HCT116 (cell line): ENCODE data around the gene ACHE. TPM values are rescaled to one million over a fixed set of nuclear protein-coding genes. Genes with fewer than 3 reads are reported as not detected.
"Not testable (repeated sequence)": the region's sequence is repeated elsewhere in the genome, so short reads cannot be mapped to it uniquely, and the experiment has no call there.

Source experiments
- ATAC-seq: fragments of 200-7000 bp; cut with Tn5 transposase; 2 replicates; pipeline ENCODE4 v1.9.1; 2020; ENCODE audit warnings: mild to moderate bottlenecking, moderate library complexity
- BruUV-seq: library from RNA; stranded (reverse); fragments of 400-500 nt; replicated peaks from 2 replicates; lab custom pipeline; 2021; lab: Mats Ljungman, UMichigan
- CTCF ChIA-PET: fragments of 300-600 bp; sonication (Branson Sonifier 250); formaldehyde crosslinking; loops from one replicate; lab custom pipeline; 2021; ENCODE audit warnings: antibody characterized with exemption; lab: Charles Lee
- POLR2A ChIA-PET: fragments of 300-600, 350-600 bp; sonication (Branson Sonifier 250); formaldehyde crosslinking; loops from one replicate; lab custom pipeline; 2021; ENCODE audit warnings: antibody characterized with exemption; lab: Charles Lee
- RAD21 ChIA-PET, 2 experiments: fragments of 300-600 bp; sonication (Branson Sonifier 250); formaldehyde crosslinking; loops; one replicate each; lab custom pipeline; 2023; ENCODE audit warnings: low total read pairs in 2 of 2; ENCODE audit not compliant: uncharacterized antibody in 2 of 2, unreplicated experiment in 2 of 2, low non-redundant PET in 1 of 2; lab: Charles Lee
- DNase-seq: peaks from one replicate; pipeline ENCODE4 v3.0.0-alpha.2; 2010; ENCODE audit warnings: low read depth, low spot score
- H2AFZ ChIP-seq: fragments of 200-600 bp; shearing (Covaris generic), sonication (generic); 2 replicates; pipeline ENCODE4 v1.6.1; 2017; ENCODE audit warnings: low read depth, mixed run types, mixed read lengths, antibody characterized with exemption, low read length; ENCODE audit not compliant: poor library complexity, severe bottlenecking
- H3K27ac ChIP-seq: 2 replicates; pipeline ENCODE4 v1.5.1; 2012; ENCODE audit warnings: low read depth, low read length
- H3K27me3 ChIP-seq: fragments of 200-600 bp; sonication (generic); 2 replicates; pipeline ENCODE4 v1.6.1; 2016; ENCODE audit warnings: mixed run types, low read length, mixed read lengths; ENCODE audit not compliant: insufficient read depth
- H3K36me3 ChIP-seq, 2 experiments: fragments of 200-500 bp in 1 of 2; fragments of 200-600 bp in 1 of 2; sonication (Bioruptor generic) in 1 of 2; sonication (generic) in 1 of 2; 2 replicates each; pipeline versions ENCODE4 v1.5.1 to v1.6.1; 2014 to 2016; ENCODE audit warnings: low read length in 2 of 2, inconsistent platforms in 1 of 2, mixed read lengths in 1 of 2, mixed run types in 1 of 2; ENCODE audit not compliant: insufficient read depth in 2 of 2, control insufficient read depth in 1 of 2
- H3K4me1 ChIP-seq, 2 experiments: fragments of 200-600 bp in 1 of 2; sonication (generic) in 1 of 2; 2 replicates each; pipeline versions ENCODE4 v1.5.1 to v1.6.1; 2012 to 2017; ENCODE audit warnings: low read length in 2 of 2, inconsistent platforms in 1 of 2, mild to moderate bottlenecking in 1 of 2, mixed read lengths in 1 of 2, mixed run types in 1 of 2, moderate library complexity in 1 of 2; ENCODE audit not compliant: insufficient read depth in 2 of 2, control insufficient read depth in 1 of 2
- H3K4me2 ChIP-seq: fragments of 200-600 bp; sonication (generic); 2 replicates; pipeline ENCODE4 v1.6.1; 2017; ENCODE audit warnings: mixed run types, low read length, mixed read lengths
- H3K4me3 ChIP-seq, 2 experiments: fragments of 200-600 bp in 1 of 2; sonication (generic) in 1 of 2; replicated peaks in 1 of 2; 2 replicates each; pipeline ENCODE4 v1.5.1; 2011 to 2016; ENCODE audit warnings: low read length in 2 of 2, control low read depth in 1 of 2, low read depth in 1 of 2, mild to moderate bottlenecking in 1 of 2, mixed read lengths in 1 of 2, mixed run types in 1 of 2
- H3K79me2 ChIP-seq: fragments of 200-600 bp; sonication (generic); 2 replicates; pipeline ENCODE4 v1.6.1; 2017; ENCODE audit warnings: mild to moderate bottlenecking, mixed run types, low read length, moderate library complexity, mixed read lengths; ENCODE audit not compliant: insufficient read depth
- H3K9ac ChIP-seq: fragments of 200-600 bp; sonication (generic); 2 replicates; pipeline ENCODE4 v1.6.1; 2016; ENCODE audit warnings: low read length, mixed read lengths
- H3K9me2 ChIP-seq: fragments of 200-600 bp; sonication (generic), shearing (Covaris generic); 2 replicates; pipeline ENCODE4 v1.6.1; 2017; ENCODE audit warnings: mixed run types, mild to moderate bottlenecking, moderate library complexity; ENCODE audit not compliant: insufficient read depth
- H3K9me3 ChIP-seq, 2 experiments: fragments of 200-500 bp in 1 of 2; fragments of 200-600 bp in 1 of 2; sonication (Bioruptor generic) in 1 of 2; sonication (generic) in 1 of 2; 2 replicates each; pipeline ENCODE4 v1.6.1; 2014 to 2017; ENCODE audit warnings: low read length in 2 of 2, mixed read lengths in 2 of 2, inconsistent platforms in 1 of 2, low read depth in 1 of 2, mild to moderate bottlenecking in 1 of 2, mixed run types in 1 of 2, moderate library complexity in 1 of 2; ENCODE audit not compliant: control insufficient read depth in 1 of 2, insufficient read depth in 1 of 2
- H4K20me1 ChIP-seq: fragments of 200-600 bp; sonication (generic), shearing (Covaris generic); 2 replicates; pipeline ENCODE4 v1.6.1; 2017; ENCODE audit warnings: mixed run types, mild to moderate bottlenecking, moderate library complexity; ENCODE audit not compliant: insufficient read depth
- EZH2phosphoT487 ChIP-seq: fragments of 200-600 bp; IDR thresholded peaks from 2 replicates; pipeline ENCODE4 v1.6.1; 2018; ENCODE audit warnings: antibody characterized with exemption, borderline replicate concordance
- JUND ChIP-seq: IDR thresholded peaks from 2 replicates; pipeline ENCODE4 v1.6.1; 2012
- POLR2A ChIP-seq: IDR thresholded peaks from 2 replicates; pipeline ENCODE4 v1.7.0; 2011; ENCODE audit warnings: borderline replicate concordance; ENCODE audit not compliant: insufficient read depth, insufficient read length; ENCODE audit errors: extremely low read depth
- POLR2AphosphoS5 ChIP-seq: IDR thresholded peaks from 2 replicates; pipeline ENCODE4 v1.6.1; 2011; ENCODE audit warnings: mild to moderate bottlenecking, low read depth, low read length, moderate library complexity
- SIN3A ChIP-seq: IDR thresholded peaks from 2 replicates; pipeline ENCODE4 v1.6.1; 2012; ENCODE audit warnings: low read depth
- SP1 ChIP-seq: IDR thresholded peaks from 2 replicates; pipeline ENCODE4 v1.6.1; 2012; ENCODE audit warnings: low read depth
- SRF ChIP-seq: IDR thresholded peaks from 2 replicates; pipeline ENCODE4 v1.6.1; 2012; ENCODE audit warnings: low read depth
- intact Hi-C: fragments of 100-400 bp; cut with micrococcal nuclease; formaldehyde crosslinking; loops from 2 replicates; pipeline ENCODE4 v1.10.0; 2022
- total RNA-seq: library from RNA; stranded (reverse); gene quantifications from one replicate; pipeline ENCODE4 v1.2.1, GENCODE V29; 2021; ENCODE audit not compliant: unreplicated experiment
- TF ChIP-seq, protein P1 (sequence below): IDR thresholded peaks from 2 replicates; pipeline ENCODE4 v1.6.1; 2012; ENCODE audit warnings: low read depth
- TF ChIP-seq, protein P2 (sequence below): IDR thresholded peaks from 2 replicates; pipeline ENCODE4 v1.6.1; 2011; ENCODE audit warnings: mild to moderate bottlenecking, low read length, moderate library complexity; ENCODE audit not compliant: insufficient replicate concordance; ENCODE audit errors: extremely low read depth
- TF ChIP-seq, protein P3 (sequence below): IDR thresholded peaks from 2 replicates; pipeline ENCODE4 v1.6.1; 2012
- TF ChIP-seq, protein P4 (sequence below): IDR thresholded peaks from 2 replicates; pipeline ENCODE4 v1.6.1; 2012

The ACHE gene
- total RNA-seq, 1 experiment from 2014 or later: 1.8 TPM

DNA sequence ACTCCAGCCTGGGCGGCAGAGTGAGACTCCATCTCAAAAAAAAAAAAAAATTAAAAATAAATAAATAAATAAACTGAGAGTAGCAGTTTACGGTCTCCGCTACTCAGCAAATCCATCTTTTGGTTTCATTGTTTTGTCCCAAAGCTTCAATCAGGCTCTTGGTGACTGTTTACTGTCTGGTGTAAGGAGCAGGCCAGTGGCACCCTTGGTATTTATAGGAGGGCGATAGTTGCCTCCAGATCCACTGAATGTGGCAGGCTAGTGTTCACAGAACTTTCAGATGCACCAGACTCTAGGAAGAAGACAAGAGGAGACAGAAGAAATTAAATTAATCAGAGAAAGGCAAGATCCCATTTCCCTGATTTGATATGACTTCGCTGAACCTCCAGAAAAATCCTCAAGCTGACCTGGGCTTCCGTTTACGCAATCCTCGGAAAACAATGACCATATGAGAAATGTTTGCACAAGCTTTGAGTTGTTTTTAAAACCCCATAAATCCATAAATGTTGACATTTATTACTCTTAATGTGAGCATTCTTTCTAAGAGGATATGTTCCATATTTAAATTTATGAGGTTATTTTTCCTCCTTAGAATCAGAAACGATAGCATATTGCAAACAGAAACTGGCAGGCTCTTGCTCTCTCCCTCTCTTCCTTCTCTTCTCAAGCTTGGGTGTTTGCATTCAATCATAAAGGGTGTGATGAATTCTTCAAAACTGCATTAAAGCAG lies 46.5 kb upstream of the ACHE start:
- Histone ChIP-seq H3K9ac (no peak overlapping the region), H3K9me2 (no peaks in the 10 kb centered on the region), H3K9me3 (peaks cover 0 to 3% of the 10 kb centered on the region in 2 experiments; a peak in 1 of 4 replicates), H3K27me3 (no peaks in the 10 kb centered on the region), H4K20me1 (no peaks in the 10 kb centered on the region), H3K4me2 (no peak overlapping the region), H3K79me2 (no peaks in the 10 kb centered on the region), H3K36me3 (no peaks in the 10 kb centered on the region), H3K27ac (no peak overlapping the region), H2AFZ (no peak overlapping the region), H3K4me3 (no peak overlapping the region), H3K4me1 (no peaks in the 10 kb centered on the region)
- DNase-seq (no peak), ATAC-seq (no peak)
- no TSS peak for BruUV-seq
- intact Hi-C loops: no loop called here
- CTCF ChIA-PET: no interaction called here
- POLR2A ChIA-PET: no interaction called here
- RAD21 ChIA-PET: no interaction called here
- TF ChIP-seq EZH2phosphoT487: no peak
- TF ChIP-seq SP1: no peak
- TF ChIP-seq POLR2AphosphoS5: no peak
- no peak for TF ChIP-seq SIN3A
- no peak for TF ChIP-seq JUND
- no peak for TF ChIP-seq SRF
- TF ChIP-seq, protein P1, sequence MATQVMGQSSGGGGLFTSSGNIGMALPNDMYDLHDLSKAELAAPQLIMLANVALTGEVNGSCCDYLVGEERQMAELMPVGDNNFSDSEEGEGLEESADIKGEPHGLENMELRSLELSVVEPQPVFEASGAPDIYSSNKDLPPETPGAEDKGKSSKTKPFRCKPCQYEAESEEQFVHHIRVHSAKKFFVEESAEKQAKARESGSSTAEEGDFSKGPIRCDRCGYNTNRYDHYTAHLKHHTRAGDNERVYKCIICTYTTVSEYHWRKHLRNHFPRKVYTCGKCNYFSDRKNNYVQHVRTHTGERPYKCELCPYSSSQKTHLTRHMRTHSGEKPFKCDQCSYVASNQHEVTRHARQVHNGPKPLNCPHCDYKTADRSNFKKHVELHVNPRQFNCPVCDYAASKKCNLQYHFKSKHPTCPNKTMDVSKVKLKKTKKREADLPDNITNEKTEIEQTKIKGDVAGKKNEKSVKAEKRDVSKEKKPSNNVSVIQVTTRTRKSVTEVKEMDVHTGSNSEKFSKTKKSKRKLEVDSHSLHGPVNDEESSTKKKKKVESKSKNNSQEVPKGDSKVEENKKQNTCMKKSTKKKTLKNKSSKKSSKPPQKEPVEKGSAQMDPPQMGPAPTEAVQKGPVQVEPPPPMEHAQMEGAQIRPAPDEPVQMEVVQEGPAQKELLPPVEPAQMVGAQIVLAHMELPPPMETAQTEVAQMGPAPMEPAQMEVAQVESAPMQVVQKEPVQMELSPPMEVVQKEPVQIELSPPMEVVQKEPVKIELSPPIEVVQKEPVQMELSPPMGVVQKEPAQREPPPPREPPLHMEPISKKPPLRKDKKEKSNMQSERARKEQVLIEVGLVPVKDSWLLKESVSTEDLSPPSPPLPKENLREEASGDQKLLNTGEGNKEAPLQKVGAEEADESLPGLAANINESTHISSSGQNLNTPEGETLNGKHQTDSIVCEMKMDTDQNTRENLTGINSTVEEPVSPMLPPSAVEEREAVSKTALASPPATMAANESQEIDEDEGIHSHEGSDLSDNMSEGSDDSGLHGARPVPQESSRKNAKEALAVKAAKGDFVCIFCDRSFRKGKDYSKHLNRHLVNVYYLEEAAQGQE: no peak
- TF ChIP-seq, protein P2, sequence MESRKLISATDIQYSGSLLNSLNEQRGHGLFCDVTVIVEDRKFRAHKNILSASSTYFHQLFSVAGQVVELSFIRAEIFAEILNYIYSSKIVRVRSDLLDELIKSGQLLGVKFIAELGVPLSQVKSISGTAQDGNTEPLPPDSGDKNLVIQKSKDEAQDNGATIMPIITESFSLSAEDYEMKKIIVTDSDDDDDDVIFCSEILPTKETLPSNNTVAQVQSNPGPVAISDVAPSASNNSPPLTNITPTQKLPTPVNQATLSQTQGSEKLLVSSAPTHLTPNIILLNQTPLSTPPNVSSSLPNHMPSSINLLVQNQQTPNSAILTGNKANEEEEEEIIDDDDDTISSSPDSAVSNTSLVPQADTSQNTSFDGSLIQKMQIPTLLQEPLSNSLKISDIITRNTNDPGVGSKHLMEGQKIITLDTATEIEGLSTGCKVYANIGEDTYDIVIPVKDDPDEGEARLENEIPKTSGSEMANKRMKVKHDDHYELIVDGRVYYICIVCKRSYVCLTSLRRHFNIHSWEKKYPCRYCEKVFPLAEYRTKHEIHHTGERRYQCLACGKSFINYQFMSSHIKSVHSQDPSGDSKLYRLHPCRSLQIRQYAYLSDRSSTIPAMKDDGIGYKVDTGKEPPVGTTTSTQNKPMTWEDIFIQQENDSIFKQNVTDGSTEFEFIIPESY: no peak
- TF ChIP-seq, protein P3, sequence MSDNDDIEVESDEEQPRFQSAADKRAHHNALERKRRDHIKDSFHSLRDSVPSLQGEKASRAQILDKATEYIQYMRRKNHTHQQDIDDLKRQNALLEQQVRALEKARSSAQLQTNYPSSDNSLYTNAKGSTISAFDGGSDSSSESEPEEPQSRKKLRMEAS: no peak
- no peak for TF ChIP-seq POLR2A
- TF ChIP-seq, protein P4, sequence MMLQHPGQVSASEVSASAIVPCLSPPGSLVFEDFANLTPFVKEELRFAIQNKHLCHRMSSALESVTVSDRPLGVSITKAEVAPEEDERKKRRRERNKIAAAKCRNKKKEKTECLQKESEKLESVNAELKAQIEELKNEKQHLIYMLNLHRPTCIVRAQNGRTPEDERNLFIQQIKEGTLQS: no peak

DNA sequence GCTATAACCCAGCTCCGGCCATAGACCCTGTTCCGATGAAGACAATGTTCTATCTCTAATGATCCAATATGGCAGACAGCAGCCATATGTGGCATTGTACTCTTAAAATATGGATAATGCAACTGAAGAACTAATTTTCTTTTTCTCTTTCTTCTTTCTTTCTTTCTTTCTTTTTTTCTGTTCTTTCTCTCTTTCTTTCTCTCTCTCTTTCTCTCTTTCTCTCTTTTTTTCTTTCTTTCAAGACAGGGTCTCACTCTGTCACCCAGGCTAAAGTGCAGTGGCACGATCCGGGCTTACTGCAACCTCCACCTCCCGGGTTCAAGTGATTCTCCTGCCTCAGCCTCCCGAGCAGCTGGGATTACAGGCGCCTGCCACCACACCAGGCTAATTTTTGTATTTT lies 40.5 kb upstream of the ACHE start:
- H3K4me3 ChIP-seq, H3K4me2 ChIP-seq, DNase-seq, H3K9me3 ChIP-seq, H2AFZ ChIP-seq, H3K27ac ChIP-seq, H3K9me2 ChIP-seq, BruUV-seq, CTCF ChIA-PET, POLR2A ChIA-PET, H3K9ac ChIP-seq, H3K36me3 ChIP-seq, H3K79me2 ChIP-seq, H3K4me1 ChIP-seq, H4K20me1 ChIP-seq, RAD21 ChIA-PET, H3K27me3 ChIP-seq, intact Hi-C loops, ATAC-seq: not testable (repeated sequence)
